Mucosa of gallbladder (tissue), 1 donor: ENCODE measurements around the gene PIK3R6. TPM values are rescaled to one million over a fixed set of nuclear protein-coding genes. Genes with fewer than 3 reads are reported as not detected.

ENCODE experiments used
- DNase-seq: peaks from one replicate; pipeline ENCODE4 v3.0.0-alpha.2; 2020; ENCODE audit warnings: low spot score
- total RNA-seq: library from RNA; stranded (reverse); gene quantifications from one replicate; pipeline ENCODE4 v1.2.1, GENCODE V29; 2021
- donor health status: DM: no; HTN: no; CAD: no.

Gene PIK3R6
- total RNA-seq, 1 donor from 2014 or later = 2.8 TPM

DNA sequence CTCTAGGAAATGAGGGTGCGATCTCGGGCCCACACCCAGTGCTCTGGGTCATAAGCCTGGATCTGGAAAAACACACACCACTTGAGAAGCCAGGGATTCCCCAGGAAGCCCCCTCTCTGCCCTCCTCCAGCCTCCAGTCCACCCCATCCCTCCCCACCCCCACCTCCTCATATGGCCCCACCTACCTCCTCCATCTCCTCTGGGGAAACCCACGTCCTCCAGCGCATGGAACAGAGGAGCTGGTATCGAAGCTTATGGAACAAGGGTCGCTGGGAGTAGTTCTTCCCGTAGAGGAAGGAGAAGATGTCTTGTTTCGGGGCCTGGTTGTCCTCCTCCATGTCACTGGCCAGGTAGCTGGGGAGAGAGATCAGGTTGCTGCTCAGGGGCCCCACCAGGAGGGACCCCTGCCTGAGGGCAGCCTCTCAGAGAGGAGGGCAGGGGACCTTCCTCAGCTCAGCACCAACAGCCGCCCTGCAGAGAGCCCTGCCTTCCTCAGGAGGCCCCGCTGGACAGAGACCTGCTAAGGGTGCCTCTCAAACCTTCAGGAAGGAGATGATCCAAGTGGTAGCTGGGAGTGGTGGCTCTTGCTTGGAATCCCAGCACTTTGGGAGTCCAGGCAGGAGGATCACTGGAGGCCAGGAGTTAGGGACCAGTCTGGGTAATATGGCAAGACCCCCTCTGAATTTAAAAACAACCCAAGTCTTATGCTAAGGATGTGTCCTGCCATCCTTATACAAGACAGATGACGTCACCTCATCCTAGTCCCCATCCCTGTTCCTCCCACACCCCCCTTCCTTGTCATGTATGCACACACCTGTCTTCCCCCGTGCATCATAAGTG is 114.1 kb downstream of the PIK3R6 start:
- DNase-seq = no peak

Other genes starting within 250 kb of the PIK3R6 start
- 104 TPM for gene MYH10, start 236.9 kb downstream of the PIK3R6 start, total RNA-seq
- gene CCDC42, start 122.8 kb downstream of the PIK3R6 start, total RNA-seq = not detected
- not detected for gene SPDYE4, start 109.1 kb downstream of the PIK3R6 start, total RNA-seq
- 2.9 TPM for gene MFSD6L, start 68.3 kb downstream of the PIK3R6 start, total RNA-seq
- gene PIK3R5, start 98.0 kb upstream of the PIK3R6 start, total RNA-seq = 17.1 TPM
- 33.1 TPM for gene NTN1, start 153.8 kb upstream of the PIK3R6 start, total RNA-seq